AG04450 (cell line): ENCODE data around the gene DDX11. TPM values are rescaled to one million over a fixed set of nuclear protein-coding genes. Genes with fewer than 3 reads are reported as not detected.
"Not testable (repeated sequence)": the region's sequence is repeated elsewhere in the genome, so short reads cannot be mapped to it uniquely, and the experiment has no call there.

Experiments used
- CTCF ChIA-PET: fragments of 300-600, 350-600 bp; formaldehyde crosslinking; extraction: SDS; loops from one replicate; lab custom pipeline; 2022; ENCODE audit warnings: antibody characterized with exemption, inconsistent platforms; lab: Charles Lee
- POLR2A ChIA-PET: fragments of 350-600 bp; formaldehyde crosslinking; extraction: SDS; loops from one replicate; lab custom pipeline; 2021; ENCODE audit warnings: antibody characterized with exemption, inconsistent platforms; lab: Yijun Ruan, JAX
- DNase-seq: peaks from one replicate; pipeline ENCODE4 v3.0.0-alpha.2; 2011; ENCODE audit warnings: low read depth, low spot score
- H3K27ac ChIP-seq: one replicate; pipeline ENCODE4 v1.5.1; 2012; ENCODE audit warnings: low read depth, low read length, control low read depth
- H3K27me3 ChIP-seq: one replicate; pipeline ENCODE4 v1.6.0; 2012; ENCODE audit warnings: low read length; ENCODE audit not compliant: control insufficient read depth, insufficient read depth
- H3K4me3 ChIP-seq: 2 replicates; pipeline ENCODE4 v1.5.1; 2011; ENCODE audit warnings: mild to moderate bottlenecking, low read depth, low read length, control low read depth
- H3K9me3 ChIP-seq: 2 replicates; pipeline ENCODE4 v1.5.1; 2012; ENCODE audit warnings: low read length; ENCODE audit not compliant: control insufficient read depth, insufficient read depth
- polyA plus RNA-seq: library from polyadenylated mRNA; depleted of rRNA; stranded (reverse); fragments of >200 nt; gene quantifications from 2 replicates; pipeline ENCODE4 v1.2.3, GENCODE V29; 2011; rRNA removed
- small RNA-seq: library from RNA; depleted of rRNA; stranded (forward); fragments of <200 nt; gene quantifications from one replicate; pipeline ENCODE3, GENCODE V24; 2012; ENCODE audit warnings: low read depth; ENCODE audit not compliant: insufficient read length

Gene DDX11
- polyA plus RNA-seq, 1 experiment = 5.8 TPM

DNA sequence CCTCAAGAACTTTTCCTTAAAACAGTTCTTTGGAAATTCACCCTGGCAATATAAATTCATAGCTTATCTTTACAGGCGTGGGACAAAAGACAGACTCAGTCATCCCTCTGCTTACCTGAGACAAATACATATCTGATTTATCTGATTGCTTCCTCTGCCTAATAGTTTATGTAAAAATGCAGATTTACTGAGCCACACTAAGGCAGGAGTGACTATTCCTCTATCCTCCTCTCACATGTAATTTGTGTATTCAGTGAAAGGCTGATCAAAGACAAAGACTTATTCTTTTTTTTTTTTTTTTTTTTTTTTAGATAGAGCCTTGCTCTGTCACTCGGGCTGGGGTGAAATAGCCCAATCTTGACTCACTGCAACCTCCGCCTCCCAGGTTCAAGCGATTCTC lies 77.1 kb downstream of the DDX11 start:
- DNase-seq, H3K27ac ChIP-seq, H3K27me3 ChIP-seq, H3K4me3 ChIP-seq, H3K9me3 ChIP-seq, CTCF ChIA-PET: not testable (repeated sequence)
- POLR2A ChIA-PET = interaction anchor here (0.7 kb wide), 1 partner anchor 98 kb away, joined by 8 read pairs; no protein-coding TSS in a partner anchor

Small RNAs within 50 kb of the gene (small RNA-seq; reads per million reads assigned to genes)
- gene RF00072 = not detected

Other genes starting within 250 kb of the DDX11 start
- 0.37 and 0.78 TPM in 2 replicates for gene TSPAN11, start 147.1 kb upstream of the DDX11 start, polyA plus RNA-seq